SU-DHL-6 (cell line): ENCODE measurements around the gene GALR1.

ENCODE experiments used
- H2AFZ ChIP-seq: fragments of 200-600 bp; sonication (generic); 2 replicates; pipeline ENCODE4 v1.6.1; 2014; ENCODE audit warnings: low read depth, mild to moderate bottlenecking, moderate library complexity, mixed read lengths, antibody characterized with exemption, low read length; ENCODE audit not compliant: severe bottlenecking
- H3F3A ChIP-seq: fragments of 200-600 bp; shearing (Covaris generic); 2 replicates; pipeline ENCODE4 v1.6.0; 2016; ENCODE audit warnings: antibody characterized with exemption, mild to moderate bottlenecking; ENCODE audit not compliant: insufficient read depth
- H3K27ac ChIP-seq: fragments of 200-600 bp; sonication (generic); 2 replicates; pipeline ENCODE4 v1.5.1; 2016; ENCODE audit warnings: low read depth, mild to moderate bottlenecking, low read length, moderate library complexity, mixed read lengths
- H3K27me3 ChIP-seq: fragments of 200-600 bp; sonication (generic), shearing (Covaris generic); 2 replicates; pipeline ENCODE4 v1.6.0; 2014; ENCODE audit warnings: mild to moderate bottlenecking, low read length
- H3K36me3 ChIP-seq: fragments of 200-600 bp; sonication (generic); 2 replicates; pipeline ENCODE4 v1.6.1; 2014; ENCODE audit warnings: mild to moderate bottlenecking, low read length, mixed read lengths
- H3K4me2 ChIP-seq: fragments of 300-600, 200-600 bp; shearing (Covaris generic), sonication (generic); 2 replicates; pipeline ENCODE4 v1.6.0; 2014; ENCODE audit warnings: low read length, low read depth, mild to moderate bottlenecking; ENCODE audit not compliant: poor library complexity, severe bottlenecking
- H3K4me3 ChIP-seq: fragments of 200-600 bp; sonication (generic); 2 replicates; pipeline ENCODE4 v1.5.1; 2014; ENCODE audit warnings: antibody characterized with exemption, low read length, mild to moderate bottlenecking, mixed read lengths; ENCODE audit not compliant: insufficient read depth, poor library complexity, severe bottlenecking
- H3K79me2 ChIP-seq: fragments of 200-600 bp; sonication (generic); 2 replicates; pipeline ENCODE4 v1.6.1; 2014; ENCODE audit warnings: mild to moderate bottlenecking, low read length, moderate library complexity; ENCODE audit not compliant: insufficient read depth
- H3K9ac ChIP-seq: fragments of 200-600 bp; sonication (generic); 2 replicates; pipeline ENCODE4 v1.7.0; 2014; ENCODE audit warnings: mild to moderate bottlenecking, low read length
- H3K9me2 ChIP-seq: fragments of 200-600 bp; sonication (generic); replicated peaks from 2 replicates; pipeline ENCODE4 v1.6.1; 2014; ENCODE audit warnings: low read length; ENCODE audit not compliant: insufficient read depth
- H3K9me3 ChIP-seq: fragments of 200-600 bp; sonication (generic); 2 replicates; pipeline ENCODE4 v1.6.1; 2014; ENCODE audit warnings: low read length, mixed read lengths; ENCODE audit not compliant: insufficient read depth
- H4K20me1 ChIP-seq: fragments of 200-600 bp; sonication (generic); 2 replicates; pipeline ENCODE4 v1.6.1; 2014; ENCODE audit warnings: low read depth, mild to moderate bottlenecking, antibody characterized with exemption, low read length, moderate library complexity, mixed read lengths
- EZH2phosphoT487 ChIP-seq: fragments of 200-600 bp; sonication (generic), shearing (Covaris generic); conservative IDR thresholded peaks from 2 replicates; pipeline ENCODE4 v1.6.1; 2018; ENCODE audit warnings: mild to moderate bottlenecking, antibody characterized with exemption, low read length, moderate library complexity, mixed read lengths
- TF ChIP-seq, protein P1 (sequence below): fragments of 200-600 bp; sonication (generic); IDR thresholded peaks from one replicate; pipeline ENCODE4 v1.5.1; 2017; ENCODE audit warnings: antibody characterized with exemption, mild to moderate bottlenecking, low read length, moderate library complexity; ENCODE audit not compliant: insufficient read depth, poor library complexity, severe bottlenecking

GALR1 gene

GRCh38 chr18:77305676-77306075 is 56.0 kb downstream of the GALR1 start:
- Histone ChIP-seq H3K9me2 (no peaks in the 10 kb centered on the region), H3K27me3 (no peaks in the 10 kb centered on the region), H3K4me3 (no peak overlapping the region), H3K36me3 (no peaks in the 10 kb centered on the region), H2AFZ (no peak overlapping the region), H4K20me1 (no peaks in the 10 kb centered on the region), H3F3A (no peaks in the 10 kb centered on the region), H3K4me2 (no peak overlapping the region), H3K79me2 (no peaks in the 10 kb centered on the region), H3K9ac (no peak overlapping the region), H3K9me3 (no peaks in the 10 kb centered on the region), H3K27ac (no peak overlapping the region)
- TF ChIP-seq, protein P1, sequence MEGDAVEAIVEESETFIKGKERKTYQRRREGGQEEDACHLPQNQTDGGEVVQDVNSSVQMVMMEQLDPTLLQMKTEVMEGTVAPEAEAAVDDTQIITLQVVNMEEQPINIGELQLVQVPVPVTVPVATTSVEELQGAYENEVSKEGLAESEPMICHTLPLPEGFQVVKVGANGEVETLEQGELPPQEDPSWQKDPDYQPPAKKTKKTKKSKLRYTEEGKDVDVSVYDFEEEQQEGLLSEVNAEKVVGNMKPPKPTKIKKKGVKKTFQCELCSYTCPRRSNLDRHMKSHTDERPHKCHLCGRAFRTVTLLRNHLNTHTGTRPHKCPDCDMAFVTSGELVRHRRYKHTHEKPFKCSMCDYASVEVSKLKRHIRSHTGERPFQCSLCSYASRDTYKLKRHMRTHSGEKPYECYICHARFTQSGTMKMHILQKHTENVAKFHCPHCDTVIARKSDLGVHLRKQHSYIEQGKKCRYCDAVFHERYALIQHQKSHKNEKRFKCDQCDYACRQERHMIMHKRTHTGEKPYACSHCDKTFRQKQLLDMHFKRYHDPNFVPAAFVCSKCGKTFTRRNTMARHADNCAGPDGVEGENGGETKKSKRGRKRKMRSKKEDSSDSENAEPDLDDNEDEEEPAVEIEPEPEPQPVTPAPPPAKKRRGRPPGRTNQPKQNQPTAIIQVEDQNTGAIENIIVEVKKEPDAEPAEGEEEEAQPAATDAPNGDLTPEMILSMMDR, result no peak

DNA sequence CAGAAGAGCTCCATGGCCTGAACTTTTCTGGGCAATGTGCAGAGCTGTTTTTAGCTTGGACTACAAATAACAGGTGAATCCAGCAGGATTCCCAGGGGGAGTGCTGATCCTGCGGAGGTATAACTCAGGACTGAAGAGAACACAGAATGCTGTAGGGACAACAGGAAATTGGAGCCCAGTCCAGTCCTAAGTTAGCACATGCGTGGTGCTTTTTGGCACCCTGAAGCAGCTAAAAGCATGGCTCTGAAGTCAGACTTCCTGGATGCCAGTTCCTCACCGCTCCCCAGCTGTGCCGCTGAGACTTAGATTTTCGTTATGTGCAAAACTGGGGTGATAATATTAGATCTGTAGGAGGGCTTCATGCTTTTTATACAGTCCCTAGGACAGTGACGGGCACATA is 58.6 kb downstream of the GALR1 start:
- no peak overlapping the region for H3K4me2 ChIP-seq
- no peak overlapping the region for H3K9ac ChIP-seq
- no peaks in the 10 kb centered on the region for H3K9me2 ChIP-seq
- H3K9me3 ChIP-seq, result no peaks in the 10 kb centered on the region
- H3K4me3 ChIP-seq, result no peak overlapping the region
- no peaks in the 10 kb centered on the region for H4K20me1 ChIP-seq
- TF ChIP-seq, protein P1, result no peak
- no peak for TF ChIP-seq EZH2phosphoT487
- no peaks in the 10 kb centered on the region for H3K79me2 ChIP-seq
- no peak overlapping the region for H2AFZ ChIP-seq
- H3K36me3 ChIP-seq, result no peaks in the 10 kb centered on the region
- no peak overlapping the region for H3K27ac ChIP-seq
- H3K27me3 ChIP-seq, result no peaks in the 10 kb centered on the region
- no peaks in the 10 kb centered on the region for H3F3A ChIP-seq

- Histone ChIP-seq H3K27ac (no peak overlapping the region), H3F3A (no peaks in the 10 kb centered on the region), H3K9me2 (no peaks in the 10 kb centered on the region), H2AFZ (no peak overlapping the region), H3K9me3 (no peaks in the 10 kb centered on the region), H3K79me2 (no peaks in the 10 kb centered on the region), H3K4me3 (no peak overlapping the region), H3K27me3 (no peaks in the 10 kb centered on the region), H3K9ac (no peak overlapping the region), H3K4me2 (no peak overlapping the region), H3K36me3 (no peaks in the 10 kb centered on the region), H4K20me1 (no peaks in the 10 kb centered on the region)
- TF ChIP-seq, protein P1, result no peak
- no peak for TF ChIP-seq EZH2phosphoT487
Measured at GRCh38 chr18:77314511-77314910, 64.9 kb downstream of the GALR1 start.

DNA sequence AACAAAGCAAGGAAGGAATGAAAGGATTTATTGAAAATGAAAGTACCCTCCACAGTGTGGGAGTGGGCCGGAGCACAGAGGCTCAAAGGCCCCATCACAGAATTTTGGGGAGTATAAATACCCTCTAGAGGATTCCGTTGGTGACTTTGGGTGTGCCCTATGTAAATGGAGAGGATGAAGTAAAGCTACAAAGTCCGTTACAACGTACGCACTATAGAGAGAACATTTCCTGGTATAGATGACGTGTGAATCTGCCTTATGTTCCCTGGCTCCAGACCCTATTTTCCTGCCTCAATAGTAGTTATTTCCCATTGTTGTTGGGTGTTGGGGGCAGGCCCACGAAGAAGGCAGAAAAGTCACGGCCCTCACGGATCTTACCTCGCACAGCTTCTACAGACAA is 65.3 kb downstream of the GALR1 start:
- Histone ChIP-seq H3K9me2 (no peaks in the 10 kb centered on the region), H3K79me2 (no peaks in the 10 kb centered on the region), H3K27ac (no peak overlapping the region), H2AFZ (no peak overlapping the region), H3K9ac (no peak overlapping the region), H3K36me3 (no peaks in the 10 kb centered on the region), H3F3A (no peaks in the 10 kb centered on the region), H3K27me3 (no peaks in the 10 kb centered on the region), H3K9me3 (no peaks in the 10 kb centered on the region), H3K4me2 (no peak overlapping the region), H4K20me1 (no peaks in the 10 kb centered on the region), H3K4me3 (no peak overlapping the region)
- TF ChIP-seq EZH2phosphoT487, result no peak
- TF ChIP-seq, protein P1, result no peak
